Cardiac muscle cell (in vitro differentiated cells and primary cell): ENCODE results near the gene RNF26. TPM values are rescaled to one million over a fixed set of nuclear protein-coding genes. Genes with fewer than 3 reads are reported as not detected.

ENCODE experiments used
- DNase-seq, 2 donors: peaks; one replicate each; pipeline versions ENCODE4 v3.0.0 to v3.0.0-alpha.2; 2010 to 2017; ENCODE audit warnings: low read depth in 1 of 2, low spot score in 1 of 2
- H3K27ac ChIP-seq: fragments of 200-600 bp; sonication (generic); 2 replicates; pipeline ENCODE4 v1.5.1; 2016
- H3K27me3 ChIP-seq: fragments of 200-600 bp; sonication (generic); 2 replicates; pipeline ENCODE4 v1.6.0; 2016; ENCODE audit warnings: control low read depth
- H3K36me3 ChIP-seq: fragments of 200-600 bp; sonication (generic); 2 replicates; pipeline ENCODE4 v1.5.1; 2016; ENCODE audit warnings: control low read depth
- H3K4me1 ChIP-seq: fragments of 200-600 bp; sonication (generic); 2 replicates; pipeline ENCODE4 v1.8.1; 2017; ENCODE audit warnings: low read depth, mild to moderate bottlenecking, mixed run types
- H3K4me3 ChIP-seq: fragments of 200-600 bp; sonication (generic); 2 replicates; pipeline ENCODE4 v1.5.1; 2016; ENCODE audit warnings: mild to moderate bottlenecking
- H3K9me3 ChIP-seq: fragments of 200-600 bp; sonication (generic); 2 replicates; pipeline ENCODE4 v1.5.1; 2017; ENCODE audit warnings: low read depth, mild to moderate bottlenecking, control low read depth
- polyA plus RNA-seq: library from polyadenylated mRNA; unstranded; fragments of >200 nt; fragmentation: Nextera tagmentation; extraction: Ambion mirVana; gene quantifications from 2 replicates; pipeline ENCODE4 v1.2.1, GENCODE V29; 2016
- total RNA-seq: library from RNA; depleted of rRNA; stranded (reverse); fragments of >200 nt; gene quantifications from 2 replicates; pipeline ENCODE4 v1.2.3, GENCODE V29; 2016
- TF ChIP-seq, protein P1 (sequence below): IDR thresholded peaks from 2 replicates; pipeline ENCODE4 v1.5.1; 2012; ENCODE audit warnings: low read depth, mild to moderate bottlenecking, low read length

The RNF26 gene
- total and polyA plus RNA-seq, 2 experiments from 2014 or later, result 18.6 to 45.6 TPM

DNA sequence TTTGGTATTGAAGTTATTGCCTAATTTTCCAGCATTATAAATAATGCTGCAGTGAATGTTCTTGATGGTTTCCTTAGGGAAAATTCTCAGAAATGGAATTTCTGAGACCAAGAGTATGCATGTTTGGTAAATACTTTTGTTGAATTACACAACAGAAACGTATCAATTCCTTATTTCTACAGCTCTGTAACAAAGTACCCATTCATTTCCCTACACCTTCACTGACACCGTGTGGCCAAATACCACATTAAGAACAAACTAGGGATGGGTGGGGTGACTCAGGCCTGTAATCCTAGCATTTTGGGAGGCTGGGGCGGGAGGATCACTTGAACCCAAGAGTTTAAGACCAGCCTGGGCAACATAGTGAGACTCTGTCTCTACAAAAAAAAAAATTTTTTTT, 39.1 kb upstream of the RNF26 start:
- TF ChIP-seq, protein P1, sequence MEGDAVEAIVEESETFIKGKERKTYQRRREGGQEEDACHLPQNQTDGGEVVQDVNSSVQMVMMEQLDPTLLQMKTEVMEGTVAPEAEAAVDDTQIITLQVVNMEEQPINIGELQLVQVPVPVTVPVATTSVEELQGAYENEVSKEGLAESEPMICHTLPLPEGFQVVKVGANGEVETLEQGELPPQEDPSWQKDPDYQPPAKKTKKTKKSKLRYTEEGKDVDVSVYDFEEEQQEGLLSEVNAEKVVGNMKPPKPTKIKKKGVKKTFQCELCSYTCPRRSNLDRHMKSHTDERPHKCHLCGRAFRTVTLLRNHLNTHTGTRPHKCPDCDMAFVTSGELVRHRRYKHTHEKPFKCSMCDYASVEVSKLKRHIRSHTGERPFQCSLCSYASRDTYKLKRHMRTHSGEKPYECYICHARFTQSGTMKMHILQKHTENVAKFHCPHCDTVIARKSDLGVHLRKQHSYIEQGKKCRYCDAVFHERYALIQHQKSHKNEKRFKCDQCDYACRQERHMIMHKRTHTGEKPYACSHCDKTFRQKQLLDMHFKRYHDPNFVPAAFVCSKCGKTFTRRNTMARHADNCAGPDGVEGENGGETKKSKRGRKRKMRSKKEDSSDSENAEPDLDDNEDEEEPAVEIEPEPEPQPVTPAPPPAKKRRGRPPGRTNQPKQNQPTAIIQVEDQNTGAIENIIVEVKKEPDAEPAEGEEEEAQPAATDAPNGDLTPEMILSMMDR, result no peak
- DNase-seq, result peak in 1 of 2 donors; percentile 35
- no peaks in the 10 kb centered on the region for H3K4me1 ChIP-seq
- no peak overlapping the region for H3K4me3 ChIP-seq
- H3K27ac ChIP-seq, result no peak overlapping the region
- peaks cover 36% of the 10 kb centered on the region for H3K36me3 ChIP-seq
- H3K27me3 ChIP-seq, result no peaks in the 10 kb centered on the region
- no peaks in the 10 kb centered on the region for H3K9me3 ChIP-seq

DNA sequence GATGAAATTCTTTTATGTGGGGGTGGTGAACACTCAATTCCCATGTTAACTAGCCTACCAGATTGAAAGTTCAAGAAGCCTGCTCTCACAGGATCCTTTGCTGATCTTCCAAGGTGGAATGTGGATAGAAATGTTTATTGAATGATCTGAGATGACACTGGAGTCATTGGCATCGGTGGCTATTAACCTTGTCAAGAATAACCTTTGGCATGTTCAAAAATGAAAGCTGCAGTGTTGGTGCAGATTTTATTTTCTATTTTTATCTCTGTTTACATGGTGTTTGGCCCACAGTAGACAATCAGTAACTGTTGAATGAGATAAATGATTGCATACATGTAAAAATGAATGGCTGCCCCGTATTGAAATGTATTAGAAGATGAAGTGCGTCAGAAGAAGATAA, 36.4 kb upstream of the RNF26 start:
- Histone ChIP-seq H3K4me3 (no peak overlapping the region), H3K9me3 (no peaks in the 10 kb centered on the region), H3K36me3 (peaks cover 36% of the 10 kb centered on the region), H3K27ac (no peak overlapping the region), H3K4me1 (no peaks in the 10 kb centered on the region), H3K27me3 (no peaks in the 10 kb centered on the region)
- TF ChIP-seq, protein P1, result no peak
- DNase-seq, result no peak

DNA sequence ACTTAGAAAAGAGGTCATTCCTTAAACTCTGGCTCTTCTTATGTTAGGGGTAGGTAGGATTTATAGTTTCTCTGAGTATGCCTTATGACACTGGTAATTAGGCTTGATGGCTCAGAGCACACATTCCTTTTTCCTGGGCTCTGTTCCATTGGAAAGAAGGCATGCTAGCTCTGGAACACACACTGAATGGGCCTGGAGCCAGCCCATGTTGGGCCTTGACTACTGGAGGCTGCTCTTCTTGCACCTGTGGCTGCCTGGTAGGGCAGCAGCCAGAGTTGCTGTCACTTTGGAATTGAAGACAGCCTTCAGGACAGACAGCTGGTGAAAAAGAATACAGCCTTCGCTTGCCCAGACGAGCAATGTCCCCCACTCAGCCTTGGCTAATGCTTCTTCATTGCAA, 35.6 kb upstream of the RNF26 start:
- Histone ChIP-seq H3K9me3 (no peaks in the 10 kb centered on the region), H3K4me1 (no peaks in the 10 kb centered on the region), H3K36me3 (peaks cover 36% of the 10 kb centered on the region), H3K27ac (no peak overlapping the region), H3K27me3 (no peaks in the 10 kb centered on the region), H3K4me3 (no peak overlapping the region)
- DNase-seq, result no peak
- TF ChIP-seq, protein P1, result no peak

DNA sequence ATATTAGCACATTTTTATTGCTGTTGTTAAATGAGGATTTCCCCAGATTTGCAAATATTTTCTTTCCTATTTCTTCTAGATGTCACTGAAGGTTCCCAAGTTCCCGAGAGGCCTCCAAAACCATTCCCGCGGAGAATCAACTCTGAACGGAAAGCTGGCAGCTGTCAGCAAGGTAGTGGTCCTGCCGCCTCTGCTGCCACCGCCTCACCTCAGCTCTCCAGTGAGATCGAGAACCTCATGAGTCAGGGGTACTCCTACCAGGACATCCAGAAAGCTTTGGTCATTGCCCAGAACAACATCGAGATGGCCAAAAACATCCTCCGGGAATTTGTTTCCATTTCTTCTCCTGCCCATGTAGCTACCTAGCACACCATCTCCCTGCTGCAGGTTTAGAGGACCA, 34.9 kb upstream of the RNF26 start:
- H3K4me3 ChIP-seq, result no peak overlapping the region
- no peaks in the 10 kb centered on the region for H3K27me3 ChIP-seq
- no peak for DNase-seq
- H3K9me3 ChIP-seq, result no peaks in the 10 kb centered on the region
- H3K27ac ChIP-seq, result no peak overlapping the region
- TF ChIP-seq, protein P1, result no peak
- no peaks in the 10 kb centered on the region for H3K4me1 ChIP-seq
- H3K36me3 ChIP-seq, result peaks cover 36% of the 10 kb centered on the region

DNA sequence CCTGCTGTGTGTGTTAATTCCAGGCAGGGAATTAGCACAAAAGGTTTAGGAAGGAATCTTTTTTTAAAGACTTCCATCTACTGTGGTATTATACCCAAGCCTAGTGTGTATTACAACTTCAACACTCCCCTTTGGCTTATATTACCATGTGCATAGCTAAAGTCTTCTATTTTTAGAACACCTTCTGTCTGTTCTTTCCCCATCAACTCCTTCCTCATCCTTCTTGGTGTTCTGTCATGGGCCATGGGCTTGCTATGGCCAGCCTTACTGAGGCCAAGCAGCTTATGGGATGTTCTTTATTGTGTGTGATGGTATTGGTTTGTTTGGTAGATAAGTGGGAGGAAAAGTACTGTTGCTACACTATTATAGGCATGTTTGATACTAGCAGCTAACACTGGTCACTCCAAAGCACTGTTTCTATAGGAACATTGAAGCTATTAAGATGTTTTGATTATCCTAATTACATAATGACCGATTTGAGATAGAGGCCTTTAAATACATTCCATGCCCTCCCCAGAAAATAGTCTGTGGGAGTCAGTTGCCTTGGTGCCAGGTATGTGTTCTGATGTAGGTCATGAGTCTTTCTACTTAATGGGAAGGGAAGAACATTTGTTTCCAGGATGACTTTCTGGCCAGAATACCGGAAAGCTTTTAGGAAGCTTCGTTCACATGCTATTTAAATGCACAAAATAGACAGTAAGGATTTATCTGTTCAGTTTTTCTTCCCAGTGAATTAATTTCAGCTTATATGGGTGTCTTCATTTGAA, 33.9 kb upstream of the RNF26 start:
- H3K27ac ChIP-seq, result no peak overlapping the region

More for the DNA sequence above, 33.9 kb upstream of the RNF26 start:
- H3K4me3 ChIP-seq, result no peak overlapping the region
- H3K27me3 ChIP-seq, result no peaks in the 10 kb centered on the region
- no peaks in the 10 kb centered on the region for H3K9me3 ChIP-seq
- TF ChIP-seq, protein P1, result no peak
- DNase-seq, result no peak
- peaks cover 36% of the 10 kb centered on the region for H3K36me3 ChIP-seq
- H3K4me1 ChIP-seq, result no peaks in the 10 kb centered on the region
